CD14-positive monocyte (primary cell): ENCODE results near the gene NLRC3. TPM values are rescaled to one million over a fixed set of nuclear protein-coding genes. Genes with fewer than 3 reads are reported as not detected.

ENCODE experiments used
- DNase-seq, 3 donors: peaks; one replicate each; pipeline ENCODE4 v3.0.0-alpha.2; 2011 to 2022
- H2AFZ ChIP-seq: 2 replicates; pipeline ENCODE4 v1.6.0; 2012; ENCODE audit warnings: mild to moderate bottlenecking, low read depth, low read length, inconsistent platforms; ENCODE audit not compliant: insufficient read depth, poor library complexity, severe bottlenecking
- H3K27ac ChIP-seq, 2 donors: 1 replicate in 1 of 2; 2 replicates in 1 of 2; pipeline ENCODE4 v1.5.1; 2012 to 2013; ENCODE audit warnings: low read length in 2 of 2, control low read depth in 1 of 2, inconsistent platforms in 1 of 2, low read depth in 1 of 2, mild to moderate bottlenecking in 1 of 2
- H3K27me3 ChIP-seq, 2 donors: one replicate each; pipeline versions ENCODE4 v1.6.0 to v1.6.1; 2011 to 2013; ENCODE audit warnings: low read length in 2 of 2; ENCODE audit not compliant: control insufficient read depth in 2 of 2, insufficient read depth in 2 of 2
- H3K36me3 ChIP-seq, 2 donors: replicated peaks in 1 of 2; 1 replicate in 1 of 2; 2 replicates in 1 of 2; pipeline versions ENCODE4 v1.5.1 to v1.6.1; 2012 to 2013; ENCODE audit warnings: low read length in 2 of 2, control low read depth in 1 of 2, inconsistent platforms in 1 of 2, mild to moderate bottlenecking in 1 of 2; ENCODE audit not compliant: insufficient read depth in 2 of 2, control insufficient read depth in 1 of 2
- H3K4me1 ChIP-seq, 2 donors: 1 replicate in 1 of 2; 2 replicates in 1 of 2; pipeline versions ENCODE4 v1.5.1 to v1.6.1; 2012 to 2013; ENCODE audit warnings: low read length in 2 of 2, control low read depth in 1 of 2, inconsistent platforms in 1 of 2, mild to moderate bottlenecking in 1 of 2, moderate library complexity in 1 of 2; ENCODE audit not compliant: insufficient read depth in 2 of 2, control insufficient read depth in 1 of 2
- H3K4me2 ChIP-seq: replicated peaks from 2 replicates; pipeline ENCODE3; 2012; ENCODE audit warnings: low read length, moderate library complexity, mild to moderate bottlenecking; ENCODE audit not compliant: poor library complexity, severe bottlenecking; ENCODE audit errors: extremely low read depth
- H3K4me3 ChIP-seq, 3 experiments: fragments of 200-600 bp in 1 of 3; sonication (generic) in 1 of 3; replicated peaks in 1 of 3; 1 replicate in 2 of 3; 2 replicates in 1 of 3; pipeline ENCODE4 v1.5.1; 2011 to 2013; ENCODE audit warnings: low read length in 3 of 3, mild to moderate bottlenecking in 3 of 3, control low read depth in 2 of 3, low read depth in 2 of 3, inconsistent platforms in 1 of 3, moderate library complexity in 1 of 3
- H3K79me2 ChIP-seq: 2 replicates; pipeline ENCODE4 v1.6.0; 2012; ENCODE audit warnings: mild to moderate bottlenecking, control low read depth, inconsistent platforms, low read length, moderate library complexity; ENCODE audit not compliant: insufficient read depth
- H3K9ac ChIP-seq: 2 replicates; pipeline ENCODE4 v1.6.0; 2017; ENCODE audit warnings: low read length, mild to moderate bottlenecking; ENCODE audit not compliant: insufficient read depth, poor library complexity, severe bottlenecking
- H3K9me3 ChIP-seq, 2 donors: replicated peaks in 1 of 2; 1 replicate in 1 of 2; 2 replicates in 1 of 2; pipeline versions ENCODE4 v1.5.1 to v1.6.1; 2012 to 2013; ENCODE audit warnings: low read length in 2 of 2, control low read depth in 1 of 2; ENCODE audit not compliant: control insufficient read depth in 1 of 2, insufficient read depth in 1 of 2
- H4K20me1 ChIP-seq: 2 replicates; pipeline ENCODE4 v1.6.0; 2012; ENCODE audit warnings: mild to moderate bottlenecking, low read length, control low read depth, moderate library complexity; ENCODE audit not compliant: insufficient read depth
- H3K27ac Mint-ChIP-seq, 7 donors: one replicate each; pipeline ENCODE4 v1.8.0; 2020; ENCODE audit warnings: mild to moderate bottlenecking in 7 of 7, mixed read lengths in 7 of 7, moderate library complexity in 6 of 7, inconsistent platforms in 2 of 7
- H3K27me3 Mint-ChIP-seq, 3 donors: one replicate each; pipeline ENCODE4 v1.8.0; 2021 to 2022; ENCODE audit warnings: low read depth in 3 of 3, mild to moderate bottlenecking in 3 of 3, mixed read lengths in 3 of 3, moderate library complexity in 3 of 3, inconsistent platforms in 1 of 3
- H3K36me3 Mint-ChIP-seq, 2 donors: one replicate each; pipeline ENCODE4 v1.8.0; 2020; ENCODE audit warnings: mixed read lengths in 2 of 2, inconsistent platforms in 1 of 2, mild to moderate bottlenecking in 1 of 2
- H3K4me1 Mint-ChIP-seq: one replicate; pipeline ENCODE4 v1.8.0; 2020; ENCODE audit warnings: mild to moderate bottlenecking, mixed read lengths
- H3K4me3 Mint-ChIP-seq, 2 donors: one replicate each; pipeline ENCODE4 v1.8.0; 2020; ENCODE audit warnings: mild to moderate bottlenecking in 2 of 2, mixed read lengths in 2 of 2, moderate library complexity in 1 of 2
- H3K9me3 Mint-ChIP-seq, 7 donors: one replicate each; pipeline ENCODE4 v1.8.0; 2020 to 2022; ENCODE audit warnings: mixed read lengths in 7 of 7, mild to moderate bottlenecking in 6 of 7, moderate library complexity in 6 of 7, inconsistent platforms in 2 of 7
- WGBS: methylation state at CpG from one replicate; pipeline ENCODE4 v1.1.5; 2013; ENCODE audit warnings: missing lambda C conversion rate; ENCODE audit not compliant: insufficient coverage; 5-methylcytosine and 5-hydroxymethylcytosine counted together
- intact Hi-C, 2 donors: fragments of 100-400 bp; cut with micrococcal nuclease; formaldehyde crosslinking; loops; one replicate each; pipeline versions ENCODE4 v1.15.0 to v1.15.1; 2023
- polyA plus RNA-seq, 3 donors: library from polyadenylated mRNA; depleted of rRNA in 1 of 3; unstranded in 2 of 3; stranded (reverse) in 1 of 3; fragments of 300-500 nt in 2 of 3; fragments of >200 nt in 1 of 3; fragmentation: Illumina TruSeq in 2 of 3; gene quantifications; 1 replicate in 2 of 3; 2 replicates in 1 of 3; pipeline ENCODE4 v1.2.3, GENCODE V29; 2012 to 2021
- TF ChIP-seq, protein P1 (sequence below): fragments of 200-600 bp; IDR thresholded peaks from one replicate; pipeline ENCODE4 v1.8.0; 2022; ENCODE audit warnings: antibody characterized with exemption, mild to moderate bottlenecking

The NLRC3 gene
- polyA plus RNA-seq, 3 donors = 0.03 to 0.07 (median 0.06) TPM

DNA sequence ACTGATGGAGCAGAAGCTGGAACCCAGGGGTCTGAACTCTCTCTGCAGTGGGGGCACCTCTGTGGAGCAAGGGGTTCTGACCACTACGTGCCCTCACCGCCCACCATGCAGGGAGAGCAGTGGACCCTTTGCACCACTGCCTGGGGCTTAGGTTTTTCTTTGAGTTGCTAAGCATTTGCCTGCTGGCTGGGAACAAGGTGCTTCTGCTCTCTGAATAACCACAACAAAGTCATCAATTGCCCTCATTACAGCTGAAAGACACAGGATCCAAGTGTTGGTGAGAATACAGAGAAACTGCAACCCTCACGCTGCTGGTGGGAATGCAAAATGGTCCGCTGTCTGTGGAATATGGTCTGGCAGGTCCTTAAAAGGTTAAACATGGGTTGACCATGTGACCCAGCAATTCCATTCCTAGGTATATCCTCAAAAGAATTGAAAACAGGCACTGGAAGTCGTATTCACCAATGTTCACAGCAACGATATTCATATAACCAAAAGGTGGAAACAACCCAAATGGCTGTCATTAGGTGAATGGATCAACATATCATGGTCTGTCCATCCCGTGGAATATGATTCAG lies 22.8 kb downstream of the NLRC3 start:
- peaks cover 6% of the 10 kb centered on the region for H3K4me1 Mint-ChIP-seq
- Histone ChIP-seq H3K27ac (no peak overlapping the region), H3K9ac (no peak overlapping the region), H3K9me3 (no peaks in the 10 kb centered on the region), H3K79me2 (no peaks in the 10 kb centered on the region), H3K4me1 (peaks cover 5% of the 10 kb centered on the region in 2 donors), H3K4me2 (no peak overlapping the region), H4K20me1 (no peaks in the 10 kb centered on the region), H3K27me3 (no peaks in the 10 kb centered on the region), H3K4me3 (no peak overlapping the region), H2AFZ (no peak overlapping the region), H3K36me3 (no peaks in the 10 kb centered on the region)
- no peaks in the 10 kb centered on the region for H3K27me3 Mint-ChIP-seq
- TF ChIP-seq, protein P1, sequence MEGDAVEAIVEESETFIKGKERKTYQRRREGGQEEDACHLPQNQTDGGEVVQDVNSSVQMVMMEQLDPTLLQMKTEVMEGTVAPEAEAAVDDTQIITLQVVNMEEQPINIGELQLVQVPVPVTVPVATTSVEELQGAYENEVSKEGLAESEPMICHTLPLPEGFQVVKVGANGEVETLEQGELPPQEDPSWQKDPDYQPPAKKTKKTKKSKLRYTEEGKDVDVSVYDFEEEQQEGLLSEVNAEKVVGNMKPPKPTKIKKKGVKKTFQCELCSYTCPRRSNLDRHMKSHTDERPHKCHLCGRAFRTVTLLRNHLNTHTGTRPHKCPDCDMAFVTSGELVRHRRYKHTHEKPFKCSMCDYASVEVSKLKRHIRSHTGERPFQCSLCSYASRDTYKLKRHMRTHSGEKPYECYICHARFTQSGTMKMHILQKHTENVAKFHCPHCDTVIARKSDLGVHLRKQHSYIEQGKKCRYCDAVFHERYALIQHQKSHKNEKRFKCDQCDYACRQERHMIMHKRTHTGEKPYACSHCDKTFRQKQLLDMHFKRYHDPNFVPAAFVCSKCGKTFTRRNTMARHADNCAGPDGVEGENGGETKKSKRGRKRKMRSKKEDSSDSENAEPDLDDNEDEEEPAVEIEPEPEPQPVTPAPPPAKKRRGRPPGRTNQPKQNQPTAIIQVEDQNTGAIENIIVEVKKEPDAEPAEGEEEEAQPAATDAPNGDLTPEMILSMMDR = no peak
- 96% methylated on average over 4 of the region's 7 CpGs for WGBS
- H3K36me3 Mint-ChIP-seq = peaks cover 0 to 5% of the 10 kb centered on the region in 2 donors
- H3K27ac Mint-ChIP-seq = peak overlapping the region in 1 of 7 donors; percentile 34
- peaks cover 0 to 11% (median 2%) of the 10 kb centered on the region in 7 donors for H3K9me3 Mint-ChIP-seq
- DNase-seq = no peak
- H3K4me3 Mint-ChIP-seq = no peak overlapping the region
- intact Hi-C loops = no loop called here

GRCh38 chr16:3553138-3553923 lies 23.9 kb downstream of the NLRC3 start:
- no peaks in the 10 kb centered on the region for H4K20me1 ChIP-seq
- 92% methylated on average over 3 of the region's 11 CpGs for WGBS
- H2AFZ ChIP-seq = no peak overlapping the region
- no peak overlapping the region for H3K4me2 ChIP-seq
- Mint-ChIP-seq H3K36me3 (peaks cover 0 to 5% of the 10 kb centered on the region in 2 donors), H3K27me3 (peaks cover 0 to 2% (median 0%) of the 10 kb centered on the region in 3 donors), H3K4me1 (peaks cover 8% of the 10 kb centered on the region), H3K27ac (no peak overlapping the region), H3K4me3 (no peak overlapping the region), H3K9me3 (peaks cover 0 to 11% (median 2%) of the 10 kb centered on the region in 7 donors)
- intact Hi-C loops = no loop called here
- H3K36me3 ChIP-seq = no peaks in the 10 kb centered on the region
- no peaks in the 10 kb centered on the region for H3K9me3 ChIP-seq
- no peak overlapping the region for H3K27ac ChIP-seq
- H3K4me3 ChIP-seq = no peak overlapping the region
- no peak overlapping the region for H3K9ac ChIP-seq
- H3K4me1 ChIP-seq = peaks cover 5% of the 10 kb centered on the region in 2 donors
- no peaks in the 10 kb centered on the region for H3K79me2 ChIP-seq
- TF ChIP-seq, protein P1 = no peak
- no peak for DNase-seq
- no peaks in the 10 kb centered on the region for H3K27me3 ChIP-seq
